H9 (cell line): ENCODE results near the gene GSG1L. TPM values are rescaled to one million over a fixed set of nuclear protein-coding genes. Genes with fewer than 3 reads are reported as not detected.

Experiments
- DNase-seq: peaks from one replicate; pipeline ENCODE4 v3.0.0-alpha.2; 2017
- H2AFZ ChIP-seq: one replicate; pipeline ENCODE4 v1.6.1; 2013; ENCODE audit warnings: mild to moderate bottlenecking, low read length, control low read depth, moderate library complexity
- H2AK5ac ChIP-seq: 2 replicates; pipeline ENCODE4 v1.6.1; 2013; ENCODE audit warnings: low read length, control low read depth, mixed read lengths; ENCODE audit not compliant: insufficient read length
- H2BK120ac ChIP-seq: one replicate; pipeline ENCODE4 v1.6.1; 2013; ENCODE audit warnings: low read depth, mild to moderate bottlenecking, low read length, control low read depth, inconsistent platforms; ENCODE audit not compliant: poor library complexity, severe bottlenecking
- H2BK12ac ChIP-seq: 2 replicates; pipeline ENCODE4 v1.6.1; 2013; ENCODE audit warnings: low read length, control low read depth, mixed read lengths, low read depth; ENCODE audit not compliant: insufficient read length
- H2BK15ac ChIP-seq: 2 replicates; pipeline ENCODE4 v1.6.1; 2013; ENCODE audit warnings: low read depth, low read length, control low read depth
- H2BK20ac ChIP-seq: one replicate; pipeline ENCODE4 v1.6.1; 2013; ENCODE audit warnings: low read depth, mild to moderate bottlenecking, low read length, control low read depth, inconsistent platforms; ENCODE audit not compliant: poor library complexity, severe bottlenecking
- H2BK5ac ChIP-seq: 2 replicates; pipeline ENCODE4 v1.6.1; 2013; ENCODE audit warnings: low read length, control low read depth, mixed read lengths; ENCODE audit not compliant: insufficient read length
- H3K14ac ChIP-seq: 2 replicates; pipeline ENCODE4 v1.6.1; 2013; ENCODE audit warnings: low read length, control low read depth; ENCODE audit not compliant: insufficient read depth
- H3K18ac ChIP-seq: 2 replicates; pipeline ENCODE4 v1.6.1; 2013; ENCODE audit warnings: low read depth, mild to moderate bottlenecking, mixed read lengths, low read length, control low read depth; ENCODE audit not compliant: insufficient read length
- H3K23ac ChIP-seq: 2 replicates; pipeline ENCODE4 v1.6.1; 2013; ENCODE audit warnings: low read length, control low read depth, mixed read lengths, low read depth; ENCODE audit not compliant: insufficient read length
- H3K23me2 ChIP-seq: 2 replicates; pipeline ENCODE4 v1.6.1; 2013; ENCODE audit warnings: low read depth, mild to moderate bottlenecking, mixed read lengths, low read length, control low read depth; ENCODE audit not compliant: insufficient read length, poor library complexity, severe bottlenecking
- H3K27ac ChIP-seq: 2 replicates; pipeline ENCODE4 v1.5.1; 2013; ENCODE audit warnings: low read length, control low read depth, mixed read lengths, low read depth; ENCODE audit not compliant: insufficient read length
- H3K27me3 ChIP-seq: 2 replicates; pipeline ENCODE4 v1.6.1; 2013; ENCODE audit warnings: low read length, control low read depth, inconsistent platforms; ENCODE audit not compliant: insufficient read depth
- H3K4ac ChIP-seq: 2 replicates; pipeline ENCODE4 v1.6.1; 2013; ENCODE audit warnings: low read depth, mild to moderate bottlenecking, control low read depth, inconsistent platforms, low read length, moderate library complexity
- H3K4me1 ChIP-seq: 2 replicates; pipeline ENCODE4 v1.6.1; 2013; ENCODE audit warnings: low read length, control low read depth, inconsistent platforms; ENCODE audit not compliant: insufficient read depth
- H3K4me2 ChIP-seq: 2 replicates; pipeline ENCODE4 v1.6.1; 2013; ENCODE audit warnings: low read length, control low read depth, mixed read lengths; ENCODE audit not compliant: insufficient read length, insufficient read depth
- H3K56ac ChIP-seq: 2 replicates; pipeline ENCODE4 v1.6.1; 2013; ENCODE audit warnings: low read depth, mild to moderate bottlenecking, mixed read lengths, low read length, control low read depth; ENCODE audit not compliant: insufficient read length
- H3K79me1 ChIP-seq: 2 replicates; pipeline ENCODE4 v1.6.1; 2013; ENCODE audit warnings: low read depth, mild to moderate bottlenecking, moderate library complexity, low read length, control low read depth, inconsistent platforms; ENCODE audit not compliant: insufficient read depth, poor library complexity, severe bottlenecking
- H3K79me2 ChIP-seq: 2 replicates; pipeline ENCODE4 v1.6.1; 2013; ENCODE audit warnings: low read length, control low read depth, inconsistent platforms; ENCODE audit not compliant: insufficient read depth
- H3K9ac ChIP-seq: 2 replicates; pipeline ENCODE4 v1.6.1; 2013; ENCODE audit warnings: low read length, control low read depth, mixed read lengths; ENCODE audit not compliant: insufficient read length; ENCODE audit errors: extremely low read depth
- H3K9me3 ChIP-seq: one replicate; pipeline ENCODE4 v1.6.1; 2013; ENCODE audit warnings: low read depth, low read length, inconsistent platforms; ENCODE audit not compliant: control insufficient read depth
- H3T11ph ChIP-seq: one replicate; pipeline ENCODE4 v1.6.1; 2013; ENCODE audit warnings: mild to moderate bottlenecking, low read length, control low read depth, inconsistent platforms
- H4K20me1 ChIP-seq: one replicate; pipeline ENCODE4 v1.6.1; 2013; ENCODE audit not compliant: control insufficient read depth, insufficient read length, insufficient read depth
- H4K5ac ChIP-seq: 2 replicates; pipeline ENCODE4 v1.6.1; 2013; ENCODE audit warnings: low read depth, mild to moderate bottlenecking, mixed read lengths, low read length, control low read depth; ENCODE audit not compliant: insufficient read length
- H4K8ac ChIP-seq: replicated peaks from 2 replicates; pipeline ENCODE4 v1.6.1; 2013; ENCODE audit warnings: low read length, control low read depth, mixed read lengths, low read depth; ENCODE audit not compliant: insufficient read length
- H4K91ac ChIP-seq: 2 replicates; pipeline ENCODE4 v1.6.1; 2013; ENCODE audit warnings: low read depth, mild to moderate bottlenecking, moderate library complexity, mixed read lengths, low read length, control low read depth; ENCODE audit not compliant: insufficient read length
- H3K27ac Mint-ChIP-seq, 3 experiments: 2 replicates in 2 of 3; 3 replicates in 1 of 3; pipeline ENCODE4 v1.8.0; 2020 to 2021; ENCODE audit warnings: mixed read lengths in 3 of 3, mild to moderate bottlenecking in 1 of 3, moderate library complexity in 1 of 3
- H3K27me3 Mint-ChIP-seq: 2 replicates; pipeline ENCODE4 v1.8.0; 2021; ENCODE audit warnings: low read depth, mild to moderate bottlenecking, moderate library complexity, mixed read lengths
- H3K36me3 Mint-ChIP-seq, 3 experiments: 2 replicates in 2 of 3; 3 replicates in 1 of 3; pipeline ENCODE4 v1.8.0; 2020 to 2021; ENCODE audit warnings: low read depth in 3 of 3, mixed read lengths in 3 of 3; ENCODE audit not compliant: insufficient read depth in 1 of 3
- H3K4me1 Mint-ChIP-seq, 2 experiments: 2 replicates each; pipeline ENCODE4 v1.8.0; 2020; ENCODE audit warnings: mixed read lengths in 2 of 2
- H3K4me3 Mint-ChIP-seq, 2 experiments: 2 replicates in 1 of 2; 3 replicates in 1 of 2; pipeline ENCODE4 v1.8.0; 2020 to 2021; ENCODE audit warnings: mild to moderate bottlenecking in 2 of 2, mixed read lengths in 2 of 2, moderate library complexity in 1 of 2
- H3K9me3 Mint-ChIP-seq, 2 experiments: 2 replicates in 1 of 2; 3 replicates in 1 of 2; pipeline ENCODE4 v1.8.0; 2020; ENCODE audit warnings: mild to moderate bottlenecking in 2 of 2, mixed read lengths in 2 of 2, moderate library complexity in 1 of 2
- WGBS: extraction: QIAGEN DNeasy Blood & Tissue Kit; methylation state at CpG from one replicate; pipeline ENCODE4 v1.1.7; 2013; ENCODE audit warnings: missing lambda C conversion rate, low lambda C conversion rate, mixed read lengths; ENCODE audit not compliant: insufficient read length; ENCODE audit errors: extremely low coverage; 5-methylcytosine and 5-hydroxymethylcytosine counted together
- total RNA-seq: library from RNA; stranded (reverse); gene quantifications from 2 replicates; pipeline ENCODE4 v1.2.1, GENCODE V29; 2021
- TF ChIP-seq, protein P1 (sequence below): fragments of 200-600 bp; sonication (generic); conservative IDR thresholded peaks from 3 replicates; pipeline ENCODE4 v1.8.0; 2021; ENCODE audit warnings: antibody characterized with exemption, mild to moderate bottlenecking

GSG1L gene
- total RNA-seq, 1 experiment from 2014 or later: 0.35 TPM

GRCh38 chr16:27947696-27948095 is 115.8 kb downstream of the GSG1L start:
- Histone ChIP-seq H3K14ac (no peak overlapping the region), H3K23me2 (no peaks in the 10 kb centered on the region), H2BK12ac (no peak overlapping the region), H4K91ac (no peak overlapping the region), H3K56ac (no peak overlapping the region), H2BK120ac (no peak overlapping the region), H3K9ac (no peak overlapping the region), H3K9me3 (no peaks in the 10 kb centered on the region), H2BK5ac (no peak overlapping the region), H3K27me3 (no peaks in the 10 kb centered on the region), H3K27ac (no peak overlapping the region), H2BK15ac (no peak overlapping the region), H4K20me1 (no peaks in the 10 kb centered on the region), H2AFZ (no peak overlapping the region), H3K23ac (no peak overlapping the region), H3T11ph (no peak overlapping the region), H3K4ac (no peak overlapping the region), H3K18ac (no peak overlapping the region), H4K5ac (no peak overlapping the region), H2BK20ac (no peak overlapping the region), H3K79me1 (no peaks in the 10 kb centered on the region), H3K79me2 (no peaks in the 10 kb centered on the region), H3K4me1 (no peaks in the 10 kb centered on the region), H3K4me2 (no peak overlapping the region), H2AK5ac (no peak overlapping the region), H4K8ac (no peak overlapping the region)
- no peak overlapping the region for H3K27ac Mint-ChIP-seq
- H3K4me1 Mint-ChIP-seq: peaks cover 0 to 9% of the 10 kb centered on the region in 2 experiments; a peak in 2 of 4 replicates
- H3K27me3 Mint-ChIP-seq: peaks cover 21% of the 10 kb centered on the region
- H3K4me3 Mint-ChIP-seq: no peak overlapping the region
- DNase-seq: no peak
- H3K36me3 Mint-ChIP-seq: no peaks in the 10 kb centered on the region
- H3K9me3 Mint-ChIP-seq: no peaks in the 10 kb centered on the region; a peak in 1 of 5 replicates
- WGBS: no CpG with 5 or more reads among the region's 7 CpGs
- TF ChIP-seq, protein P1, sequence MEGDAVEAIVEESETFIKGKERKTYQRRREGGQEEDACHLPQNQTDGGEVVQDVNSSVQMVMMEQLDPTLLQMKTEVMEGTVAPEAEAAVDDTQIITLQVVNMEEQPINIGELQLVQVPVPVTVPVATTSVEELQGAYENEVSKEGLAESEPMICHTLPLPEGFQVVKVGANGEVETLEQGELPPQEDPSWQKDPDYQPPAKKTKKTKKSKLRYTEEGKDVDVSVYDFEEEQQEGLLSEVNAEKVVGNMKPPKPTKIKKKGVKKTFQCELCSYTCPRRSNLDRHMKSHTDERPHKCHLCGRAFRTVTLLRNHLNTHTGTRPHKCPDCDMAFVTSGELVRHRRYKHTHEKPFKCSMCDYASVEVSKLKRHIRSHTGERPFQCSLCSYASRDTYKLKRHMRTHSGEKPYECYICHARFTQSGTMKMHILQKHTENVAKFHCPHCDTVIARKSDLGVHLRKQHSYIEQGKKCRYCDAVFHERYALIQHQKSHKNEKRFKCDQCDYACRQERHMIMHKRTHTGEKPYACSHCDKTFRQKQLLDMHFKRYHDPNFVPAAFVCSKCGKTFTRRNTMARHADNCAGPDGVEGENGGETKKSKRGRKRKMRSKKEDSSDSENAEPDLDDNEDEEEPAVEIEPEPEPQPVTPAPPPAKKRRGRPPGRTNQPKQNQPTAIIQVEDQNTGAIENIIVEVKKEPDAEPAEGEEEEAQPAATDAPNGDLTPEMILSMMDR: no peak
